SJCRH30 (cell line): ENCODE measurements around the gene C1orf105. TPM values are rescaled to one million over a fixed set of nuclear protein-coding genes. Genes with fewer than 3 reads are reported as not detected.
"Not testable (repeated sequence)": the region's sequence is repeated elsewhere in the genome, so short reads cannot be mapped to it uniquely, and the experiment has no call there.

Experiments used
- DNase-seq, 2 experiments: peaks; one replicate each; pipeline ENCODE4 v3.0.0-alpha.2; 2015 to 2020
- H3K27ac ChIP-seq: fragments of 250-450 bp; sonication (Bioruptor Pico); 2 replicates; pipeline ENCODE4 v1.5.1; 2020; ENCODE audit warnings: mild to moderate bottlenecking, moderate library complexity
- H3K27me3 ChIP-seq: fragments of 250-450 bp; sonication (Bioruptor Pico); 2 replicates; pipeline ENCODE4 v1.5.1; 2020; ENCODE audit warnings: mild to moderate bottlenecking, moderate library complexity
- H3K36me3 ChIP-seq: fragments of 250-450 bp; sonication (Bioruptor Pico); 2 replicates; pipeline ENCODE4 v1.5.1; 2020; ENCODE audit warnings: mild to moderate bottlenecking, moderate library complexity
- H3K4me1 ChIP-seq: fragments of 250-450 bp; sonication (Bioruptor Pico); 2 replicates; pipeline ENCODE4 v1.5.1; 2020; ENCODE audit warnings: mild to moderate bottlenecking, moderate library complexity
- H3K4me3 ChIP-seq: fragments of 250-450 bp; sonication (Bioruptor Pico); 2 replicates; pipeline ENCODE4 v1.5.1; 2020; ENCODE audit warnings: mild to moderate bottlenecking, moderate library complexity
- H3K9me3 ChIP-seq: fragments of 250-450 bp; sonication (Bioruptor Pico); replicated peaks from 2 replicates; pipeline ENCODE4 v1.5.1; 2020; ENCODE audit warnings: mild to moderate bottlenecking, moderate library complexity
- total RNA-seq: library from RNA; depleted of rRNA; stranded (reverse); fragments of >200 nt; shearing (Covaris generic); gene quantifications from 2 replicates; pipeline ENCODE4 v1.2.3, GENCODE V29; 2014; rRNA removed

Gene C1orf105, protein sequence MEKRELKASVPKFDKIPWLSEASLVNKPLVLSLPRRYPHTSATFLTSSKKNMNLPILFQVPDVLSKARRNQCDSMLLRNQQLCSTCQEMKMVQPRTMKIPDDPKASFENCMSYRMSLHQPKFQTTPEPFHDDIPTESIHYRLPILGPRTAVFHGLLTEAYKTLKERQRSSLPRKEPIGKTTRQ
- 17.7 and 21.0 TPM in 2 replicates for total RNA-seq

DNA sequence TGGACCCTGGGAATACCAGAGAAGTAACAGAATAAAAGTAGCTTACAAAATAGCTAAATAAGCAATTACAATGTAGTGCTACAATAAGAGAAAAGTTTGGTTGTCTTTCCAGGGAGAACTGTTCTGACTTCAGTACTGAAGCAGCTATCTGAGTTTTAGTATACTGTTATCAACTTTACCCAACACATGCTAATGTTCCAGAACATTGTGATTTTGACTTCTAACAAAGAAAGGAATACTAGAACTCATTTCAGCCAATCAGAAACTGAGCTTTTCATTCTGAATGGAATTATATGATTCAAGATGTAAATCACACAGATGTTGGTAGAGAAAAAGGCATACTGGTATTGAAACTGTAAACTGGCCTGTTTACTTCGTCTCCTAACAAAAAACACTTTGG is at the start of gene C1orf105:
TSS of gene C1orf105 (plus strand) at position 301 of the 400 bp plus-strand sequence. CDS start 201 bp downstream, outside the sequence.
- no peak within 1 kb of the TSS for H3K4me3 ChIP-seq

DNA sequence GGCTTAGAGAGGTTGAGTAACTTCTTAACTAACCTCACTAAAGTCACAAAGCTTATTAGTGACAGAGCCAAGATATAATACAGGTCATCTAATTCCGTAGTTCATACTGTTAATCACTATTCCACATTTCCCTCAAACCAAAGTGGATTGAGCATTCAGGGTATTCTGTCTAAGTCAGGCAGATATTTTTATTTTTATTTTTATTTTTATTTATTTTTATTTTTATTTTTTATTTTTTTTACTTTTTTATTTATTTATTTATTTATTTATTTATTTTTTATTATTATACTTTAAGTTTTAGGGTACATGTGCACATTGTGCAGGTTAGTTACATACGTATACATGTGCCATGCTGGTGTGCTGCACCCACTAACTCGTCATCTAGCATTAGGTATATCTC is 48.8 kb upstream of the C1orf105 start:
- not testable (repeated sequence) for H3K4me3 ChIP-seq, DNase-seq, H3K27me3 ChIP-seq, H3K9me3 ChIP-seq, H3K4me1 ChIP-seq, H3K27ac ChIP-seq, H3K36me3 ChIP-seq

More for the DNA sequence above, at the start of gene C1orf105:
- no peaks in the 10 kb centered on the region for H3K36me3 ChIP-seq
- no peak for DNase-seq
- H3K4me1 ChIP-seq, result no peaks in the 10 kb centered on the region
- H3K27me3 ChIP-seq, result no peaks in the 10 kb centered on the region
- no peaks in the 10 kb centered on the region for H3K9me3 ChIP-seq
- H3K27ac ChIP-seq, result no peak within 1 kb of the TSS

DNA sequence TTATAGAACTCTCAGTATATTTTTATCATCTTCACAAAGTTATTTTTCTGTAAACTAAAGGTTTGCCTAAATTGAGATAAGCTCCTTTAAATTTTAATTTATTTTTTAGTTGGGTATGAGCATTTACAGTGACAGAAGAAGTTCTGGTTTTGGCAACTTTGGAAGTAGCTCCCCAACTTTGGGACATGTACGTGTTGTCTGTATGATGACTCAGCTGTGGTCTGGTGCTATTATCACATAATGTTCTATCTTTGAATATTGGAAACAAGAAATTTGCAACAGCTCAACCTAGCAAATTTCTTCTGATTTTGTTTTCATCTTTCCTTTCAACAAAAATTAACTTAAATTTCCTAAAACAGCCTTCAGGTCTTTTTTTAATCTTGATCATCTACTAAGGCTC is 46.6 kb upstream of the C1orf105 start:
- Histone ChIP-seq H3K4me1 (no peaks in the 10 kb centered on the region; the same call in 1 of the 2 replicates), H3K4me3 (no peak overlapping the region), H3K27me3 (no peaks in the 10 kb centered on the region), H3K27ac (no peak overlapping the region), H3K36me3 (no peaks in the 10 kb centered on the region), H3K9me3 (no peaks in the 10 kb centered on the region)
- DNase-seq, result no peak

DNA sequence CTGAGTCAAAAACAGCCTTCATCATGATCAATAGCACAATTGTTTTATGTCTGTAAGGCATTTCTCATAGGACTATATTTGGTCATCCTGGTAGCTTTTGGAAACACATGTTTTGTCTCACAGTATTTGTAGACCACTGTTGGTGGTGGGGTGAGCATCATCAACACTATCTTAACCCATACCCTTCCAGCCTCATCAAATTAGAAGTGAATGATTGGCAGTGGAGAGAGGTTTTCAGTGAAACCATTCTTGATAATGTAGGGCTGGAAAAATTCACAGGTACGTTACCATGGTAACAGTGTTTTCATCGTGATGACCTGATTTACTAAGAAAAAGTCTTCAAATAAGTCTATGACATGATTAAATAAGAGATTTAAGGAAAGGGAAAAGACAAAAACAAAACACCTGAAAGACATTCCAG is 45.3 kb upstream of the C1orf105 start:
- Histone ChIP-seq H3K27ac (no peak overlapping the region), H3K36me3 (no peaks in the 10 kb centered on the region), H3K9me3 (no peaks in the 10 kb centered on the region), H3K4me1 (no peaks in the 10 kb centered on the region; the same call in none of the 2 replicates), H3K27me3 (no peaks in the 10 kb centered on the region), H3K4me3 (no peak overlapping the region)
- no peak for DNase-seq

DNA sequence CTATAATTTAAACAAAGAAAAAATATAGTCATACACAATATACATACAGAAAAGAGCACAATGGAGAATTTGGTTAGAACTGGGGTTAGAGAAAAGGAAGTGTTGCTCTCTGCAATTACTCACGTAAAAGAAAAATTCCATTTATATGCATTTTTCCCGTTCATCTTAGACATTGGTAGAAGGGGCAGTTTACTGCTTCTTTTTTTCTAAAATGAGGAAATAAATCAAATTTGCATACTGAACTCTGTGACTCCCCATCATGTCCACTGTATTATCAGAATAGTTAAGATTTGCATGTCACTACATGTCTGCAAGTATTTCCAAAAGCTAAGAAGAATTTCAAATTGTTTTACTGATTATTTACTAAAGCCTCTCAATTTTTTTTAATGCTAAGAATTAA is 44.1 kb upstream of the C1orf105 start:
- no peak for DNase-seq
- no peak overlapping the region for H3K27ac ChIP-seq
- peaks cover 9% of the 10 kb centered on the region for H3K4me1 ChIP-seq
- no peaks in the 10 kb centered on the region for H3K9me3 ChIP-seq
- no peaks in the 10 kb centered on the region for H3K36me3 ChIP-seq
- H3K4me3 ChIP-seq, result no peak overlapping the region
- no peaks in the 10 kb centered on the region for H3K27me3 ChIP-seq

DNA sequence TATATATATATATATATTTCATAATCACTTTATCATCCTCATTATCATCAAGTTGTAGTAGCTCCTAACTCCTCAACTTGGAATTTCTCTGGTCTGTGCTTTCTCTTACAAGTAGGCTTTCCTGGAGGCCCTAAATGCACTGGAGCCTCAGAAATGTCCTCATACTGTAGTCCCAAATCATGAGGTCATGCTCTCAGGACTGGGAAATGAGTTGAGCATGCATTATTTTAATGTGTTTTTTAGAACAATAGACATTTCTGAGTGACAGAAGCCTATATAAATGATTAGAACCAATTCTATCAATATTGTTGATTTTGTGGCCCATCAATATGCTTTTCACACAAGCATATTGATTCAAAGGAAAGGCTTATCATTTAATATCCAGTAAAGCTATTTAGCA is 42.9 kb upstream of the C1orf105 start:
- H3K4me3 ChIP-seq, result no peak overlapping the region
- DNase-seq, result no peak
- H3K27ac ChIP-seq, result no peak overlapping the region
- no peaks in the 10 kb centered on the region for H3K36me3 ChIP-seq
- no peaks in the 10 kb centered on the region for H3K9me3 ChIP-seq
- peaks cover 20% of the 10 kb centered on the region for H3K4me1 ChIP-seq
- H3K27me3 ChIP-seq, result no peaks in the 10 kb centered on the region

DNA sequence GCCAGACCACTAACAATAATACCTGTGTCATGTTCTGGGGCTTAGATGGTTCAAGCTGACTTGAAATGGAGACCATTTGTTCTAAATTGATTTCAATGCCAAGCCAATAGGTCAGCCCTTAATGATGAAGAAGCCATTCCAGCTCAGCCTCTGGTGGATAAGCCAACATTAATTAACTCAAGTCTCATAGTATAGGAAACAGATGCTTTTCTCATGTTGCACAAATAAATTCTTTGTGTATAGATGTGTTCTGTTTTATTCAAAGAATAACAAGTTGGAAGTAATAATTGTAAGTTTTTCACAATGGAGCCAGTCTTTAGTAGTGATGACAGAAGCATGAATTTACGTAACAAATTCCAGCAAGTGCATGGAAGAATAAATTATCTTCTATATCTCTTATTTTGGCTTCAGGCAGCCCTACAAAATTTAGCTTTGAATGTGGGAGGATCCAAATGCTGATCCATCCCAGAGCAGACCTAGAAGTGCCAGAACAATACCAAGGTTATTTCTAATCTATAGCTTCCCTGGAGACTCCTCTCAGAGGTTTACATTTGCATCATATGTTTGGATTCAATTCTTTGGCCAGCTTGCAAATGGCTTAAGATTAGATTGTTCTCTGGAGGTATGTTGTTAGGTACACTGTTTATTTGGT is 42.2 kb upstream of the C1orf105 start:
- no peak overlapping the region for H3K4me3 ChIP-seq
- no peak for DNase-seq
- H3K36me3 ChIP-seq, result no peaks in the 10 kb centered on the region
- no peaks in the 10 kb centered on the region for H3K9me3 ChIP-seq
- no peaks in the 10 kb centered on the region for H3K27me3 ChIP-seq
- peaks cover 27% of the 10 kb centered on the region for H3K4me1 ChIP-seq
- no peak overlapping the region for H3K27ac ChIP-seq

DNA sequence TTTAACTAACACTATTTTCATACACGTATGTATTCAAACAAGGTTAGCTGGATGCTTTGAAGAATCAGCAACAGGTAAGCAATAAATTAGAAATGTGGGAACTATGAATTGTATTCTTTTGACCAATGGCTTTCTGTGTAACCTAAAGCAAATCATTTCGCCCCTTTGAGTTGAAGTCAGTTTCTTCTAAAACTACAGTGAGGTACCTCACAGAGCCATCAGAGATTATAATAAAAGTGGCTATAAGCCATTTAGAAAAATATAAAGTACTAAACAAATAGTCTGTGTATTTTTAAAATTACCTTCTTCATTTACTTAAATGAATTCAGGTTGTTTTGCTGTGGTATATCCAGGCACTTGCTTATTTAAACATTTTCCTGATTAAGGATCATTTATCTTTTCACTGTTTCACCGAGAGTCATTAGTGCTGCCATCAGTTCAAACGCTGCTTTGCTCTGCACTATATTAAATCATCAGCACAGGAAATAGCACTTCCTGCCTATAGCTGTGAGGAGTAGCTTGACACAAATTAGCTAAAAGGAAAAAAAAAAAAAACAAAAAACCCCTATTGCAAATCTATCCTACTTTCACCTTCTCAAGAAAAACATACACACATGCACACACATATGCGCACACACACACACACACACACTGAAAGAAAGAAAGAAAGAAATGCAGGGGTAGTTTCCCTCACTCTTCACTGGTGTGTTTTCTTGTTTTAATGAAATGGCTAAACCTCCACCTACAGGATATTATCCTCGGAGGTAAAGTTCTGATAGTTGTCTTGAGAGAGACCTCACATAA is 39.8 kb upstream of the C1orf105 start:
- no peaks in the 10 kb centered on the region for H3K36me3 ChIP-seq
- peaks cover 40% of the 10 kb centered on the region for H3K4me1 ChIP-seq
- H3K27ac ChIP-seq, result peak overlapping the region; percentile 82
- no peaks in the 10 kb centered on the region for H3K9me3 ChIP-seq
- H3K4me3 ChIP-seq, result no peak overlapping the region
- H3K27me3 ChIP-seq, result no peaks in the 10 kb centered on the region
- peak in 1 of 2 experiments; percentile 29 for DNase-seq

DNA sequence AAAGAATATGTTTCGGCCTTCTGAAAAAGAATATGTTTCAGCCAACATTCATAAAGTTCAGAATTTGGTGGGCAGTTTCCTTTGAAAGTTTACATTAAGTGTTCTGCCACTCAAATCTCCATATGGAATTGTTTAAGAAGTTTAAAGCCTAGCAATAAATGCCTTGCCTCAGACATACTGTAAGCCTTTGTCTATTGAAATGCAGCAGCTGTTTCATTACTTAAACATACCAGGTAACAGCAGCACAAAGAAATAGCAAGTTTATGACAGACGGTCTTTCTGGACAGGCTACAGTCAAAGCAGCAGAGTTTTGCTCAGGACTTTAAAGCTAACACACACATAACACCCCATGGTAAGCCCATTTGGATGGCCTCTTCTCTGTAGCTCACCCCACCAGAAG is 38.5 kb upstream of the C1orf105 start:
- H3K4me3 ChIP-seq, result peak overlapping the region; percentile 5
- peaks cover 40% of the 10 kb centered on the region for H3K4me1 ChIP-seq
- no peaks in the 10 kb centered on the region for H3K9me3 ChIP-seq
- peak overlapping the region; percentile 82 for H3K27ac ChIP-seq
- no peaks in the 10 kb centered on the region for H3K27me3 ChIP-seq
- DNase-seq, result peak; percentile 35 to 73
- no peaks in the 10 kb centered on the region for H3K36me3 ChIP-seq

DNA sequence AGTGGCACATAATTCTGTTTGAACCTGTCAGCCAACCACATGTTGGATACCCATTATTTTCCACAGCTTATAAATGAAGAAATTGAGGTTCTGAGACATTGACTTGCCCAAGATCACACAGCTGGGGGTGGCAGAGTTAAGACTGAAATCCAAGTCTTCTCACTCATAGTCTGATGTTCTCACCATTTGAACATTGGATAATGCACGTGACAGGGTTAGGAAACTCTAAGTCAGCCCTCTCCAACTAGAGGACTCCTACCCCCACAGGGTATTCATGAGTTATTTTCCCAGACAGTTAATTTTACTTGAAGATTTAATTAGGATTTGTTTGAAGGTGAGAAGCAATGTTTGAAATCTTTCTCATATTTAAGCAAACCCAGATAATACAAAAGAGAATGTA is 38.1 kb upstream of the C1orf105 start:
- peak overlapping the region; percentile 82 for H3K27ac ChIP-seq
- no peaks in the 10 kb centered on the region for H3K27me3 ChIP-seq
- no peak for DNase-seq
- peaks cover 40% of the 10 kb centered on the region for H3K4me1 ChIP-seq
- no peak overlapping the region for H3K4me3 ChIP-seq
- no peaks in the 10 kb centered on the region for H3K36me3 ChIP-seq
- no peaks in the 10 kb centered on the region for H3K9me3 ChIP-seq

DNA sequence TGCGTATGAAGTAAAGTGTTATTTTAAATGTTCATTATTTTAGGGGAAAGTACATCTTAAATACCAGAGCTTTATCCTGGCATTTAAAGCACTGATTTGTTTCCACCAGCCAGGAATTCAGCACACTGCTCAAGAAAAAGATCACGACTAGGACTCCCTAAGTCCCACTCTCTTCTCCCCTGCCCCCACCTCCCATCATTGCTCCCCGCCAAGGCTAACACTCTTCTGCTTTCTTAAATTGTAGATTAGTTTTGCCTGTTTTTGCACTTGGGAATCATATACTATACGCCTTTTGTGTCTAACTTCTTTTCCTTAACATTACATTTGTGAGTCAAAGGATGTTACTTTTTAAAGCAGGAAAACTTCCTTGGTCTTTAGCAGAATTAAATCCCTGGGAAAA is 37.5 kb upstream of the C1orf105 start:
- Histone ChIP-seq H3K4me3 (no peak overlapping the region), H3K27me3 (no peaks in the 10 kb centered on the region), H3K36me3 (no peaks in the 10 kb centered on the region), H3K4me1 (peaks cover 40% of the 10 kb centered on the region), H3K9me3 (no peaks in the 10 kb centered on the region), H3K27ac (peak overlapping the region; percentile 82)
- DNase-seq, result no peak

DNA sequence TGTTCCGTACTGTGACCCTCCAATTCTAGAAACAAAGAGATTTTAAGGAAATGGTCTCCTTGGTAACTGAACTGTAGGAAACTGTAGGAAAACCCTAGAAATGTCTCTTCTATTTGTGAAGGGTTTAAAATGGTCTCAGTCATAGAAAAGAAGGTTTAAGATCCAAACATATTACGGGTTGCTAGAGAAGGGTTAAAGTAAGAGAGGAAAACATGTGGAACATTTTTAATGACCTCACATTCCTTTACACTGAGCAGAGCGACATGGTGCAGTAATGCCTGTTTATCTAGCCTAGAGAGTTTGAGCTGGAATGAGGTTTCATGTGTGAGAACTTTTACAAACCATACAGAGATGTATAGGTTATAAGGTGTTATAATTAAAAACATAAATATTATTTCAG is 36.9 kb upstream of the C1orf105 start:
- Histone ChIP-seq H3K27me3 (no peaks in the 10 kb centered on the region), H3K36me3 (no peaks in the 10 kb centered on the region), H3K4me3 (no peak overlapping the region), H3K27ac (peak overlapping the region; percentile 82), H3K4me1 (peaks cover 40% of the 10 kb centered on the region), H3K9me3 (no peaks in the 10 kb centered on the region)
- DNase-seq, result peak in 1 of 2 experiments; percentile 35

DNA sequence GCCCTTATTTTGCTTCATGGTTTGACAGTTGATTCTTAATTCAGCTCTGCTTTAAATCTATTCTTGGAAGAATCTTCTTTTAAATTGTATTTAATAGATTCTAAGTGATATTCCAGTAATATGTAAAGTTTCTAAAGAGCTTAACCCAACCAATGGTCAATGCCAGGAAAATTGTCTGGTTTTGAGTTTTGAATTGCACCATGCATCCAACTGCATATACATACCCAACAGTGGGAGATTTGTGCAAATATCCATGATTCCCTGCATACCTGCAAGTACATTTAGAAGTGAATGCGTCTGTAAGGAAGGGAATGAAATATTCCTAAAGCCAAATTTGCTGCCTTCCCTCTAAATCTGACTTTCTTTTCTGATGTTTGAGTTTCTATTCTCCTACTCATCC is 35.8 kb upstream of the C1orf105 start:
- Histone ChIP-seq H3K36me3 (no peaks in the 10 kb centered on the region), H3K27me3 (no peaks in the 10 kb centered on the region), H3K4me3 (no peak overlapping the region), H3K4me1 (peaks cover 40% of the 10 kb centered on the region), H3K27ac (no peak overlapping the region), H3K9me3 (no peaks in the 10 kb centered on the region)
- no peak for DNase-seq

DNA sequence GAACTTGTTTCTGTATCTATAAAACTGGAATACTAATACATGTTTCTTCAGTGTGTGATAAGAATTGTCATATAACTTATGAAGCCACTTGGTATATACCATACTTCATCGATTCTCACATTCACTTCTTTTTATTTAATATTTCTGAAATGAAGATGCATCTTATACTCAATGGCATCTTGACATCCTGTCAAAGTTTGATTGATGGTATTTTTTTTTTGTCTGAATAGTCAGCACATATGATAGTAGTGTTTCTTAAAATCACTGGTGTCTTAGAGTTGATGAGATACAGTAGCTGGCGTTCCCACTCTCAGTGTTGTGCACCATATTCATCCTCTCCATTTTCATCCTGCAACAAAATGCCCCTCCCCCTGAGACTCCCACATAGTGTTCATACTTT is 34.4 kb upstream of the C1orf105 start:
- no peak overlapping the region for H3K4me3 ChIP-seq
- no peaks in the 10 kb centered on the region for H3K27me3 ChIP-seq
- H3K27ac ChIP-seq, result no peak overlapping the region
- no peak for DNase-seq
- no peaks in the 10 kb centered on the region for H3K36me3 ChIP-seq
- no peaks in the 10 kb centered on the region for H3K9me3 ChIP-seq
- H3K4me1 ChIP-seq, result peaks cover 34% of the 10 kb centered on the region

DNA sequence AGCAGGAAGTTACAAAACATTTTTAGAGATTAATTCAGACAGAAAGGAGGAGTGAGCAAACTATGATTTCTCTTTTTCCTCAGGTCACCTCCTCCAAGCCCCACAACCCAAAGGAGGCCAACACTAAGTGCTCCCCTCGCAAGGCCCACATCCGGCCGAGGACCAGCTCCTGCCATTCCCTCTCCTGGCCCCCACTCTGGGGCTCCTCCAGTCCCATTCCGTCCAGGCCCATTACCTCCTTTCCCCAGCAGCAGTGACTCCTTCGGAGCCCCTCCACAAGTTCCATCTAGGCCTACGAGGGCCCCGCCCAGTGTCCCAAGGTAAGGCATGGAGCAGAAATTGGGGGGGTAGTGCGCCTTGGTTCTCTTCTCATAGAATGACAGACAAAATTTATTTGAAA is 32.0 kb upstream of the C1orf105 start:
- no peak for DNase-seq
- peaks cover 11% of the 10 kb centered on the region for H3K4me1 ChIP-seq
- H3K27ac ChIP-seq, result no peak overlapping the region
- H3K36me3 ChIP-seq, result no peaks in the 10 kb centered on the region
- no peaks in the 10 kb centered on the region for H3K9me3 ChIP-seq
- no peak overlapping the region for H3K4me3 ChIP-seq
- no peaks in the 10 kb centered on the region for H3K27me3 ChIP-seq
